ENCODE measurements around the gene MATK.

The MATK gene

DNA sequence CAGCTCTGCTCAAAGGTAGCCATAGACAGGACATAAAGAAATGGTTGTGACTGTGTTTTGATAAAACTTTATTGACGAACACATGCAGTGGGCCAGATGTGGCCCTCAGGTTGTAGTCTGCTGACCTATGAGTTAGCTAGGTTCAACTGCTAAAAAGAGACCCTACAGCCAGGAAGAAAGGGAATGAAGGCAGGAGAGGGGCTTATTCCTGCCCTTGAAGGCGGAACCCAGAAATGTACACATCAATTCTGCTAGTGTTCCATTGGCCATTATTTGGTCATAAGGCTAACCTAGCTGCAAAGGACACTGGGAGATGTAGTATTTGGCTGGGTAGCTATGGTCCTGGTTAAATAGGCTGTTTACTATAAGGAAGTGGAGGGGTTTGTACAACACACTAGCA is 42.7 kb downstream of the MATK start:
- peak in 1 of 2 experiments; percentile 35 for DNase-seq

DNA sequence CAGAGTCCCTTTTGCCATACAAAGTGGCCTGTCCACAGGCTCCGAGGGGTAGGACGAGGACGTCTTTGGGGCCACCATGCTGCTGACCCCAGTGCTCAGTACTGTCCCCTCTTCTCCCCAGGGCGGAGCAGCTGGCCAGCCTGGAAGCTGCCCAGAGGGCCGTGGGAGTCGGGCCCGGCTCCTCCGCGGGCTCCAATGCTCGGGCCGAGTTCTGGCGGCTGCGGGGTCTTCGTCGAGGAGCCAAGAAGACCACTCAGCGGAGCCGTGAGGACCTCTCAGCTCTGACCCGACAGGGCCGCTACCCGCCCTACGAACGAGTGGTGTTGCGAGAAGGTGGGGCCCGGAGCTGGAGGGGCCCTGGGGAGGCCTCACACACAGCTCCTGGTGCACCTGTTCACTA is 45.8 kb downstream of the MATK start:
- no peak for DNase-seq

DNA sequence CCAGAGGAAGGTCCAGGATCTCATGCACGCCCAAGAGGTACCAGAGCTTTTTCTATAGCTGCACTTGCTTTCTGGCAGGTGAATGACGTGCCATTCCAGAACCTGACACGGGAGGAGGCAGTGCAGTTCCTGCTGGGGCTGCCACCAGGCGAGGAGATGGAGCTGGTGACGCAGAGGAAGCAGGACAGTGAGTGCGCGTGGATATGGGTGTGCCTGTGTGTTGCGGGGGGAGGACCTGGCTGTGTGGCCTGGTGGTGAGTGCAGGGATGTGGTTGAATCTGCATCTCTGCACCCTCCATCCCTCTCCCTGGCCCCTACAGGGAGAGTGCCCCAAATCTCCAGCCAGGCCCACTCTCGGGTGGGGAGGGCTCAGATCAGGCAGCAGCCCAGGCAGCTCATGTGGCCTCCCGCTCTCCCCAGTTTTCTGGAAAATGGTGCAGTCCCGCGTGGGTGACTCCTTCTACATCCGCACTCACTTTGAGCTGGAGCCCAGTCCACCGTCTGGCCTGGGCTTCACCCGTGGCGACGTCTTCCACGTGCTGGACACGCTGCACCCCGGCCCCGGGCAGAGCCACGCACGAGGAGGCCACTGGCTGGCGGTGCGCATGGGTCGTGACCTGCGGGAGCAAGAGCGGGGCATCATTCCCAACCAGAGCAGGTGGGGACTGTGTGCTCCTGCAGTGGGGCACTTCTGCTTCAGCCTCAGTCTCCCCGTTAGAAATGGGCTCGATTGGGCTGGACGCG is 47.5 kb downstream of the MATK start:
- no peak for DNase-seq

DNA sequence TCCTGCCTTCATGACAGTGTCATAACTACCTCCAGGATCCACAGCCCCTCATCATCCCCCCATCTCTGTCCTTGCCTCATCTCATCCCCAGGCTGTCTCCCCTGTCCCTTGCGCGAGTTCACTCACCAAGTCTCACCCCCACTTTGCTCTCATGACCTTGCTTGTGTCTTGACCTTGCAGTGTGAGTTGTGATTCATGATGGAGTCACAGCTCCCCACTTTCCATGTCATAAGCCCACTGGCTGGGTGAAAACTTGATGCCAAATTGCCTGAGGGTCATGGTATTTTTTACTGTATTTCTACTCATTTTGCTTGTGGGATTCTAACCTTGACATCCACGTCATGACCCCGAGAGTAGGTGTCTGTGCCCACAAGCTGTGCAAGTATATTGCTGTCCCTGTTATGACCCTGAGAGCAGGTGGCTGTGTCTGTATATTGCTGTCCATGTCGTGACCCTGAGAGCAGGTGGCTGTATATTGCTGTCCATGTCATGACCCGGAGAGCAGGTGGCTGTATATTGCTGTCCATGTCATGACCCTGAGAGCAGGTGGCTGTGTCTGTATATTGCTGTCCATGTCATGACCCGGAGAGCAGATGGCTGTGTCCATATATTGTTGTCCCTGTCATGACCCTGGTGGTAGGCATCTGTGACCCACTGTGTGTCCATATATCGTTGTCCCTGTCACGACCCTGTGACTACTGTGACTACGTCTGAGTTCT is 48.5 kb downstream of the MATK start:
- DNase-seq, result no peak

DNA sequence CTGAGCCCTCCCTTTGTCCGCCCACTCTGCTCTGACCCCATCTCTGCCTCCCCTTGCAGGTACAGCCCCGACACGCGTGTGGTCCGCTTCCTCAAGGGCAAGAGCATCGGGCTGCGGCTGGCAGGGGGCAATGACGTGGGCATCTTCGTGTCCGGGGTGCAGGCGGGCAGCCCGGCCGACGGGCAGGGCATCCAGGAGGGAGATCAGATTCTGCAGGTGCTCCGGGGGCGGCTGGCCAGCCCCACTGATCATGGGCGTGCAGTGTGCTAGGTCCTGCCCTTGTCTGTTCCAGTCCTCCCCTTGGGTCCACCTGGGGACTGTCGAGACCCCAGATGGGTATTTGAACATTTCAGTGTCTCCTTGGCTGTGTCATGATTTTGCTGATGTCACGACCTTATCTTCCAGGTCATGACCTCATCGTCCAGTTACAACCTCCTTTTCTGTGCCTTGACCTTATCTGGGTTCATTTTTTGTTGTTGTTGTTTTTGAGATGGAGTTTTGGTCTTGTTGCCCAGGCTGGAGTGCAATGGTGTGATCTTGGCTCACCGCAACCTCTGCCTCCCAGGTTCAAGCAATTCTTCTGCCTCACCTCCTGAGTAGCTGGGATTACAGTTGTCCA is 50.0 kb downstream of the MATK start:
- no peak for DNase-seq

DNA sequence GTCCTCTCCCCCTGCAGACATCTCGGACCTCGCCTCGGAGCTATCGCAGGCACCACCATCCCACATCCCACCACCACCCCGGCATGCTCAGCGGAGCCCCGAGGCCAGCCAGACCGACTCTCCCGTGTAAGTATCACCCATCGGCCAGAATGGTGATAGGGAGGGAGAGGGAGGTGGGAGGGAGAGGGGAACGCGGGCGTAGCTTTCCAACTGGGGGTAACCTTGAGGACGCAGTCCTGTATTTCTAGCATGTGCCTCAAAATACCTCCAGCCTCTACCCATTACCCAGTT is 51.9 kb downstream of the MATK start:
- DNase-seq, result no peak

DNA sequence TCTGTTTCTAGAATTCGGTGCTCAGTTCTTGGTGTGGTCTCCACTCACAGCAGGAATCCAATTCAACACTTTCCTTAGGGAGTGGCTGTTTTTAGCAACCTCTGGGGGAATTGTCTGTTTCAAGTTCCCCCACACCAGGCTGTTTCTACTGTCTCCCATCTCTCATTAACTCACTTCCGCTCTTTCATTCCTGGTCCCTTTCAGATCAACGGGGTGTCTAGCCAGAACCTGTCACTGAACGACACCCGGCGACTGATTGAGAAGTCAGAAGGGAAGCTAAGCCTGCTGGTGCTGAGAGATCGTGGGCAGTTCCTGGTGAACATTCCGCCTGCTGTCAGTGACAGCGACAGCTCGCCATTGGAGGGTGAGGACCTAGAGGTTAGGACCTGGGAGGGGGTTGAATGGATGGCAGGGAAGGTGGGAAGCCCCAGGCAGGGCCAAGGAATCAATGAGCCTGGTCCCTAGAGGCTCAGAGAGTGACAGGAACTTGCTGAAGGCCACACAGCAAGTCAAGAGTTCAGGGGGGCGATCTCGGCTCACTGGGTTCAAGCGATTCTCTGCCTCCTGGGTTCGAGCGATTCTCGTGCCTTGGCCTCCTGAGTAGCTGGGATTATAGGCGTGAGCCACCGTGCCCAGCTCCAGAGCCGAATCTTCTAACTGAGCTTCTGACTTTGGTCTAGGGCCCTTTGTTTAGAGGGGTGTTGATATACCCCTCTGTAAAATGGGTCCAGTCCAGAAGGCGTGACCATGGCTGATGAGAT is 52.5 kb downstream of the MATK start:
- DNase-seq, result no peak

DNA sequence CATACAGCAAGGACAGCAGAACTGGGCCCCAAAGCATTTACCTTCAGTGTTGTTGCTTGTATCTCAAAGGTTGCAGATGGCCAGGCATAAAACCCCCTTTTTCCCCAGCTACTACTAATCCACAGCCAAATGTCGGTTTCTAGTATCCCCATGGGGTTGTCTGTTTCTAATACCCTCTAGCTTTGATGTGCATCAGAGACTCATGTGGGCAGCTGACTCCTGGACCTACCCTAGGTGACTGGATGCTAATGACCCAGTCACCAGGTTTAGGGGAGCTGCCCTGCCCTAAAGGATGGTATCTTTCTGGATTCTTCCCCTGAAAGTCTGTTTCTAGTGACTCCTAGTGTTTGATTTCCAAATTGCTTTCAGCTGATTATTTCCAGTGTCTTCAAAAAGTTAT is 54.1 kb downstream of the MATK start:
- DNase-seq, result no peak

DNA sequence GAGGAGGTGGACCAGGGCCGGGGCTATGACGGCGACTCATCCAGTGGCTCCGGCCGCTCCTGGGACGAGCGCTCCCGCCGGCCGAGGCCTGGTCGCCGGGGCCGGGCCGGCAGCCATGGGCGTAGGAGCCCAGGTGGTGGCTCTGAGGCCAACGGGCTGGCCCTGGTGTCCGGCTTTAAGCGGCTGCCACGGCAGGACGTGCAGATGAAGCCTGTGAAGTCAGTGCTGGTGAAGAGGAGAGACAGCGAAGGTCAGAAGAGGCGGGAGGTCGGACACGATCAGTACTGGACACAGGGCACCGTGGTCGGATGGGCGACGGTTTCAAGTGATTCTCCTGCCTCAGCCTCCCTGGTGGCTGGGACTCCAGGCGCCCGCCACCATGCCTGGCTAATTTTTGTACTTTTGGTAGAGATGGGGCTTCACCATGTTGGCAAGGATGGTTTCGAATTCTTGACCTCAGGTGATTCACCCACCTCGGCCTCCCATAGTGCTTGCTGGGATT is 55.7 kb downstream of the MATK start:
- DNase-seq, result no peak

All from NCI-H526 (cell line).